ENCODE data around the gene CHST8. TPM values are rescaled to one million over a fixed set of nuclear protein-coding genes. Genes with fewer than 3 reads are reported as not detected.
A peak's percentile ranks its signal among the peaks of the same experiment; 100 is the strongest.
"Not testable (repeated sequence)": the region's sequence is repeated elsewhere in the genome, so short reads cannot be mapped to it uniquely, and the experiment has no call there.

The CHST8 gene
- total and polyA plus RNA-seq, 5 donors, result 0.15 to 0.63 (median 0.37) TPM; not detected in 1

DNA sequence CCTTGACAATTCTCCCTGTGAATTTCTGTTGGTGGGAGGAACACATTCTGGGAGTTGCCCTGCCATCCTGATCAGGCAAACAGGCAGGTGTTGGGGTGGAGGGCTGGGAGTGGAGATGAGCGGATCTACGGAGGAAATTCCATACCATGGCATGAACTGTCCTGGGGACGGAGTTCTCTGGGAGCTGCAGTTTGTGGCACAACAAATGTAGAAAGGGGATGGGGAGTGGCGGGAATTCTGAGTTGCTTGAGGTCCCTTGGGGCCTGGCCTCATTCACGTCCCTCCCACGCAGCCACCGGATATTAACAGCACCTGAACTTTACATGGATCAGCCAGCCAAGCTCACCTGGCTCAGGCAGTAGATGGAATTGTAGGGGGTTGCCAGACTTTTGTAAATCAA lies 70.0 kb downstream of the CHST8 start:
- no peak for ATAC-seq
- Histone ChIP-seq H3K9me3 (ENCODE audit: control insufficient read depth, low read length) (no peaks in the 10 kb centered on the region), H3K4me1 (ENCODE audit: control insufficient read depth, insufficient read depth, low read length) (no peaks in the 10 kb centered on the region), H3K27ac (ENCODE audit: low read length) (no peak overlapping the region), H3K27me3 (ENCODE audit: control insufficient read depth, insufficient read depth) (no peaks in the 10 kb centered on the region), H3K4me3 (ENCODE audit: low read length) (no peak overlapping the region)
- no peak for DNase-seq
- intact Hi-C loops (cut with DNase I), result no loop called here
- 67% methylated on average over 7 of the region's 7 CpGs for WGBS

DNA sequence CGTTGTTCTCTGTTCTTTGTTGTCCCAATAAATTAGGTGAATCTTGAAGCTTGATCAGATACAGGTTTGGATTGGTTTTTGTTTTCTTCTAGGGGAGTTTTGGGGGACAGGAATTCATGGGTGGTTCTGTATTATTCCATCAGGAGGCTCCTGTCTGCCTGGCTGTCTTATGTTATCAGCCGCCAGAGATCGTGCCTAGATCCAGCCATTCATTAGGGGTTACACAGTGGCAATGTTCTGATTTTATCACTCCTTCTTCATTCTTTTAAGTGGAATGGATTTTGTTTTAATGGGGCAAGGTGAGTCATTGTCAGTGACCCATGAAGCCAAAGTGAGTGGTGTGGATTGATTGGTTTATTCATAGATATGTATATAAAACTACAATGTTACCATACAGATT lies 71.9 kb downstream of the CHST8 start:
- DNase-seq (no peak), ATAC-seq (no peak)
- Histone ChIP-seq H3K27ac (ENCODE audit: low read length) (no peak overlapping the region), H3K4me1 (ENCODE audit: control insufficient read depth, insufficient read depth, low read length) (no peaks in the 10 kb centered on the region), H3K9me3 (ENCODE audit: control insufficient read depth, low read length) (no peaks in the 10 kb centered on the region), H3K27me3 (ENCODE audit: control insufficient read depth, insufficient read depth) (no peaks in the 10 kb centered on the region), H3K4me3 (ENCODE audit: low read length) (no peak overlapping the region)
- intact Hi-C loops (cut with DNase I), result no loop called here
- 72% methylated on average over 3 of the region's 3 CpGs for WGBS

DNA sequence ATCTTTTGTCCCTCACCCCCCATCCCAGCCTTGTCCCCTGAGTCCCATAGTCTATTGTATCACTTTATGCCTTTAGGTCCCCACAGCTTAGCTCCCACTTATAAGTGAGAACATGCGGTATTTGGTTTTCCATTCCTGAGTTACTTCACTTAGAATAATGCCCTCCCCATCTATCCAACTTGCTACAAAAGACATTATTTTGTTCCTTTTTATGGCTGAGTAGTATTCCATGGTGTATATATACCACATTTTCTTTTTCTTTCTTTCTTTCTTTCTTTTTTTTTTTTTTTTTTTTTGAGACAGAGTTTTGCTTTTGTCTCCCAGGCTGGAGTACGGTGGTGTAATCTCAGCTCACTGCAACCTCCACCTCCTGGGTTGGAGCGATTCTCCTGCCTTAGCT lies 73.8 kb downstream of the CHST8 start:
- 85% methylated on average over 3 of the region's 3 CpGs for WGBS
- DNase-seq; H3K4me1 ChIP-seq (ENCODE audit: control insufficient read depth, insufficient read depth, low read length); H3K27me3 ChIP-seq (ENCODE audit: control insufficient read depth, insufficient read depth); H3K9me3 ChIP-seq (ENCODE audit: control insufficient read depth, low read length); ATAC-seq; H3K4me3 ChIP-seq (ENCODE audit: low read length); intact Hi-C loops (cut with DNase I); H3K27ac ChIP-seq (ENCODE audit: low read length): not testable (repeated sequence)

DNA sequence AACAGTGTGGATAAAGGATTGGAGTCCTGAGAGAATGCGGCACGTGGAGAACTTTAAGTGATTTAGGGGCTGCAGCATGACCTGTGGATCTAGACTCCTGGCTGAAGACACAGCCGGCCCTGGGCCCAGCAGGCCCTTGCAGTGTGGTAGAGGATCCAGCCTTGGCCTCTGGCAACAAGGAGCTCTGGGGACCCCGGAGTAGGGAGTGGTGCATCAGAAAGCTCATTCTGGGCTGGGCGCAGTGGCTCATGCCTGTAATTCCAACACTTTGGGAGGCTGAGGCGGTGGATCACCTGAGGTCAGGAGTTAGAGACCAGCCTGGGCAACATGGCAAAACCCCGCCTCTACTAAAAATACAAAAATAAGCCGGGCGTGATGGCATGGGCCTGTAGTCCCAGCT lies 76.0 kb downstream of the CHST8 start:
- intact Hi-C loops (cut with DNase I), result no loop called here
- no peak for DNase-seq
- no peaks in the 10 kb centered on the region for H3K27me3 ChIP-seq (ENCODE audit: control insufficient read depth, insufficient read depth)
- no peaks in the 10 kb centered on the region for H3K9me3 ChIP-seq (ENCODE audit: control insufficient read depth, low read length)
- H3K4me3 ChIP-seq (ENCODE audit: low read length), result no peak overlapping the region
- WGBS, result 90% methylated on average over 9 of the region's 9 CpGs
- ATAC-seq, result no peak
- no peak overlapping the region for H3K27ac ChIP-seq (ENCODE audit: low read length)
- no peaks in the 10 kb centered on the region for H3K4me1 ChIP-seq (ENCODE audit: control insufficient read depth, insufficient read depth, low read length)

DNA sequence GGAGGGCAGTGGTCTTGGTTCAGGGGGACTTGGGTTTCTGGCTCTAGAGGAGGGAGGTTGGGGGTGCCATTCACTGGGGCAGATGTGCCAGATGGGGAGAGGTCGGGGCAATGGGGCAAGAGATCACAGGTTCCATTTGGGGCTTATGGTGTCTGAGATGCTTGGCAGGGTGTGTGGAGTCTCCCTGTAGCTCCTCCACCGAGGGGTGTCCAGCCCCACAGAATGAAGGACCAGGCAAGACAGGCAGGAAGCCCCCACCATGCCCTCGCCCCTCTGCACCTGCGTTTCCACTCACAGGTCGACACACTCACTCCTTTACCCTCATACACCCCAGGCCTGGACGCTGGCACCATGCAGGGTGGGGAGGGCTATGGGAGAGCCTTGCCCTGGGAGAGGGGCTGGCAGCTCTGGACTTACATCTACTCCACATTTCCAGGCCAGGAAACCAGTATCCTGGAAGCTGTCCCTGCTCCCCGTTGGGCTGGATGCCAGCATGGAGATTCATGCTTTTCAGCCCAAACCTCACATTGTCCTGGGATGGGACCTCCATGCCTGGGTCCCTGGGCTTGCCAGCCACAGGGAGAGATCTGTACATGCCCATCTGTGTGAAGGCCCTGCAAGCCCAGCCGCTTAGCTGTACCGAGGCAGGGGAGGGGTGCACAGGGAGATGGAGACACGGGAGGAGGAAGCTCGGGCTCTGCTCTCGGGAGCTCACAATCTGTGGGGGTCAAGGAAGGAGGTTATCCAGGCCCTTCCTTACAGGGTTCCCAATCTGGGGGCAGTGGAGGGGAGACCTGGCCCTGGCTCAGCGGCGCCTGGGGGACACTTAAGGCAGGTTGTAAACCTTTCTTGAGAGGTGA lies 77.1 kb downstream of the CHST8 start:
- DNase-seq, result no peak

DNA sequence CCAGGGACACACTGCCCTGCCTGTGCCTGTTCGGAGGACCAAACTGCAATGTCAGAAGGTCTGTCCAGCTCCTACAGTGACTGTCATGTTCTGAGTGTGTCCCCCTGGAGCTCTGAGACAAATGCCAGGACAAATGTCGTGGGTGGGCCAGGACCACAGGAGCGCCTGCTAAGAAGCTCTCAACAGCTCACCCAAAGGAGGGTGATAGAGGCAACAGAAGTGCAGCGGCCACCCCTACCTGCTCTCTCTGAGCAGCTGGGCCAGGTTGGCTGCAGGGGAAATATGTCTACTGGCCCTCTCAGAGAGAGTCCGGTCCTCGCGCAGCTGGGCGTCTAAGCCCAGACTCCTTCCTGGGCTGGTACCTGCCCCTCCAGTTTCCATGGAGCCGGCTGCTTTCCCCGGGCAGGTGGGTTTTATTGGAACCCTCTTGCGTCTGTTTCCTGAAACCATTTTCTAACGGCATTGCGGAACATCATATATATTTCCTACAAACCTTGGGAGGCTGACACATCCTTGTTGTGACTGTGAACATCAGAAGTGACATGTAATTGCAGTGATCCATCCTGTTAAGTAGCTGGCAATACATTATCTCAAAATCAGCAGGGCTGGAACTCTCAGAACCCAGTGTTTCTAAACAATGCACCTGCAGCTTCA lies 78.1 kb downstream of the CHST8 start:
- no peaks in the 10 kb centered on the region for H3K27me3 ChIP-seq (ENCODE audit: control insufficient read depth, insufficient read depth)
- ATAC-seq (no peak), DNase-seq (no peak)
- no peaks in the 10 kb centered on the region for H3K4me1 ChIP-seq (ENCODE audit: control insufficient read depth, insufficient read depth, low read length)
- intact Hi-C loops (cut with DNase I), result no loop called here
- no peak overlapping the region for H3K27ac ChIP-seq (ENCODE audit: low read length)
- 87% methylated on average over 13 of the region's 13 CpGs for WGBS
- H3K9me3 ChIP-seq (ENCODE audit: control insufficient read depth, low read length), result no peaks in the 10 kb centered on the region
- no peak overlapping the region for H3K4me3 ChIP-seq (ENCODE audit: low read length)

More for the DNA sequence above, 77.1 kb downstream of the CHST8 start:
- intact Hi-C loops (cut with DNase I), result no loop called here
- WGBS, result 74% methylated on average over 14 of the region's 14 CpGs
- Histone ChIP-seq H3K9me3 (ENCODE audit: control insufficient read depth, low read length) (no peaks in the 10 kb centered on the region), H3K4me1 (ENCODE audit: control insufficient read depth, insufficient read depth, low read length) (no peaks in the 10 kb centered on the region), H3K27ac (ENCODE audit: low read length) (no peak overlapping the region), H3K27me3 (ENCODE audit: control insufficient read depth, insufficient read depth) (no peaks in the 10 kb centered on the region), H3K4me3 (ENCODE audit: low read length) (no peak overlapping the region)
- ATAC-seq, result no peak

DNA sequence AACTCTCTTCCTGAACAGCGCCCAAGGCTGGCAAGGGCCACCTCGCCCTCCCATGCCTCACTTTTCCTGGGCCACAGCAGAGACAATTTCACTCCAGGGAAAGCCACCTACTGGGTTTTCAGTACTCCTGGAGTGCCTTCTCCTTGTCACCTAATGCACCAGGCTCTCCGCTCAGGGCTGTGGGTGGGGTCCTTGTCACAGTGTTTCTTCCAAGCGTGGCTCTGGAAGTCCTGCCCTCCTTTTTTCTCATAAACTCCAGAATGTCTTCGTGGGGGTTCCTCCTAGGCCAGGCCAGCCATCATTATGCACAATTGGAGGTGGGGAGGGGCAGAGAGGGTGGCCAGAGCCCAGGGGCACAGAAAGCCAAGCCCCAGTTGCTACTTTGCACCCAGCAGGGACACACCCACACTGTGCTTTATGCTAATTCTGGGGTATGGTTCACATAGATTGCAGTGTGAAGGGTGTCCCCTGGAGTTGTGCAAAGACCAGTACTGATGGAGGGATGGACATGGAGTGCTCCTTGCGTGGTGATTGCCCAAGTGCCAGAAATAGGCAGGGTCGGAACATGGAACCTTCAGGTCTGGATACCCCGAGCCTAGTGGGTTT lies 78.8 kb downstream of the CHST8 start:
- 75% methylated on average over 8 of the region's 8 CpGs for WGBS
- DNase-seq (no peak), ATAC-seq (no peak)
- H3K9me3 ChIP-seq (ENCODE audit: control insufficient read depth, low read length), result no peaks in the 10 kb centered on the region
- no peak overlapping the region for H3K27ac ChIP-seq (ENCODE audit: low read length)
- no peak overlapping the region for H3K4me3 ChIP-seq (ENCODE audit: low read length)
- no peaks in the 10 kb centered on the region for H3K4me1 ChIP-seq (ENCODE audit: control insufficient read depth, insufficient read depth, low read length)
- intact Hi-C loops (cut with DNase I), result no loop called here
- H3K27me3 ChIP-seq (ENCODE audit: control insufficient read depth, insufficient read depth), result no peaks in the 10 kb centered on the region

DNA sequence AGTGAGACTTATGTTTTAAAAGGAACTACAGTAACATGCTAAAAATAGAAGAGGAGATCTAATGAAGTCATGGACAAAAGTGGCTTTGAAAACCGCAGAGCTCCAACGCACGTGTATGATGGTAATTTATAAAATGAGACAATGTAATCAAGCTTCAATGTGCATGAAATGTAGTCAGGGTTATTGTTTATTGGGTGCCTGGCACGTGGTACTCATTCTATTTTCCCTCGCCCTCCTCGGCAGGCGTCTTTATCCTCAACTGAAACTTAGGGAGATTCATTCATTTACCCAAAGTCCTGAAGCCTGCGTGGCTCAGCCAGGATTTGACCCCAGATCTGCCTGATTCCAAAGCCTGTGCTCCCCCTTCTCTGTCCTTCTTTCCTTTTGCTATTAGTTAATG lies 79.8 kb downstream of the CHST8 start:
- intact Hi-C loops (cut with DNase I), result no loop called here
- Histone ChIP-seq H3K27ac (ENCODE audit: low read length) (no peak overlapping the region), H3K4me3 (ENCODE audit: low read length) (no peak overlapping the region), H3K9me3 (ENCODE audit: control insufficient read depth, low read length) (no peaks in the 10 kb centered on the region), H3K4me1 (ENCODE audit: control insufficient read depth, insufficient read depth, low read length) (no peaks in the 10 kb centered on the region), H3K27me3 (ENCODE audit: control insufficient read depth, insufficient read depth) (no peaks in the 10 kb centered on the region)
- no peak for DNase-seq
- 59% methylated on average over 8 of the region's 8 CpGs for WGBS
- ATAC-seq, result no peak

DNA sequence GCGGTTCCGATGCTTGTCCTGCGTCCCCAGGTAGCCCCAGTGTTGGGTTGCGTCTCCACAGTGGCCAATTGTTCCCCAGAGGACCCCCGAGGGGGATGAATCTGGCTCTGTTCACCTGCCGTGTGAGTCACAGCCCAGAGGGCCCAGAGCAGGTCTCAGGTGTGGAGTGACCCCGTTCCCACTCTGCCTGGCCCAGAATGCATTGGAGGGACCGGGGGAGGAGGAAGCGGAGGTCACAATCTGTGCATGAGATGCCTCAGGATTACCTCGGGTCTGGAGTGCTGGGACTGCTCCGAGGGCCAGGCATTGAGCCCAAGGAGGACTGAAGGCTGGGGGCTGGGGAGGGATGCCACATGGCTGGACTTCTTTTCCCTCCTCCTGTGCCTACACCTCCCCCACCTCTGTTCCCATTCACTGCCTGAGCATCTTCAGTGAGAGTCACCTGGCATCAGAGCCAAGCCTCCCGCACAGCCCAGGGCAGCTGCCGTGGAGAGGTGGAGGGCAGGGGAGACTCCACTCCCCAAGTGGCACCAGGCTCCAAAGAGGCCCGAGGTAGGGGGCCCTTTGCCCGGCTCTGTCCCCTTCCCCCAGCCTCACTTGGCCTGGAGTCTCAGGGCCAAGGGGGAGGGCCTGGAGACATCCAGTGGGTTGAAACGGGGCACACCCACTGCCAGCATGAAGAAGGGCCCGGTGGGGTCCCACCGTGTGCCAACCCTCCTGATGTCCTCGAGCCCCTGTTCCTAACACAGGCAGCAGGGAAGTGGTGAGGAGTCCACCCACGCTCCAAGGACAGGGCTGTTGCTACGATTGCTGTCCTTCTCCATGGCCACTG lies 81.1 kb downstream of the CHST8 start:
- Histone ChIP-seq H3K27me3 (ENCODE audit: control insufficient read depth, insufficient read depth) (no peaks in the 10 kb centered on the region), H3K4me3 (ENCODE audit: low read length) (no peak overlapping the region), H3K27ac (ENCODE audit: low read length) (no peak overlapping the region), H3K9me3 (ENCODE audit: control insufficient read depth, low read length) (no peaks in the 10 kb centered on the region), H3K4me1 (ENCODE audit: control insufficient read depth, insufficient read depth, low read length) (no peaks in the 10 kb centered on the region)
- WGBS, result 68% methylated on average over 21 of the region's 21 CpGs
- no peak for ATAC-seq
- intact Hi-C loops (cut with DNase I), result no loop called here
- peak in 1 of 3 donors; percentile 20 for DNase-seq

DNA sequence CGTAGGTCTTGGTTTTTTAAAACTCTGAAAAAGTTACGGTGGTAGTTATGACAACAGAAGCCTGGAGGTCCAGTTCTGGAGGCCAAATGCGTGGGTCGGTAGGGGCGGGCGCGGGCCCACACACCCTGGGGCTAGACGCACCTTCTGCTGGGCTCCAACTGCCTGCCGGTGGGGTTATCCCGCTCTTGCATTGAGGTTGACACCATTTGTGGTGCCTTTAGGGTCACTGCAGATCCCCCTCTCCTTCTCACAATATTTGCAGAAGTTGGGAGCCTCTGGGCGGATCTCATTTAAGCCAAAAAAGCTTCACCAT lies 81.6 kb downstream of the CHST8 start:
- H3K27ac ChIP-seq (ENCODE audit: low read length), result no peak overlapping the region
- H3K27me3 ChIP-seq (ENCODE audit: control insufficient read depth, insufficient read depth), result no peaks in the 10 kb centered on the region
- H3K4me1 ChIP-seq (ENCODE audit: control insufficient read depth, insufficient read depth, low read length), result no peaks in the 10 kb centered on the region
- no peak overlapping the region for H3K4me3 ChIP-seq (ENCODE audit: low read length)
- WGBS, result 81% methylated on average over 11 of the region's 11 CpGs
- no peaks in the 10 kb centered on the region for H3K9me3 ChIP-seq (ENCODE audit: control insufficient read depth, low read length)
- intact Hi-C loops (cut with DNase I), result no loop called here
- ATAC-seq (no peak), DNase-seq (no peak)

DNA sequence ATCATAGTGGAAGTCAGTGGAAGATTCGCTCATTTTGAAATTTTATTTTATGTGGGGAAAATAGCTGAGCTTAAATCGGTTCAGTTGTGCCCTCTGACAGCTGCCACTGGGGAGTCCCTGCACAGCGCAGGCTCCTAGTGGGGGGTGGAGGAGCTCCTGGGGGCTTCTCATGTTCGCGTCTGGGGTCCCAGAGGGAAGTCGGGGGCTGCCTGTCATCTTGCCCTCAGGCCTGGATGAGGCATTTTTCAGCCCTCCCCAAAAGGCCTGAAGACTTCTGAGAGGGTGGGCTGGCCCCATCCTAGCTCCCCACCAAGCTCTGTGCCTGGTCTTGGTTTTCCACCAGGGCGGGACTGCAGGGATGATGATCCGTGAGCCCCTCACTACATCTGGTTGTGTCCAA lies 82.1 kb downstream of the CHST8 start:
- no peak for DNase-seq
- ATAC-seq, result no peak
- WGBS, result 73% methylated on average over 8 of the region's 8 CpGs
- no peaks in the 10 kb centered on the region for H3K9me3 ChIP-seq (ENCODE audit: control insufficient read depth, low read length)
- intact Hi-C loops (cut with DNase I), result no loop called here
- H3K4me3 ChIP-seq (ENCODE audit: low read length), result no peak overlapping the region
- H3K27ac ChIP-seq (ENCODE audit: low read length), result no peak overlapping the region
- H3K27me3 ChIP-seq (ENCODE audit: control insufficient read depth, insufficient read depth), result no peaks in the 10 kb centered on the region
- H3K4me1 ChIP-seq (ENCODE audit: control insufficient read depth, insufficient read depth, low read length), result no peaks in the 10 kb centered on the region

All from right cardiac atrium (tissue), 5 donors.